Natural killer cell (primary cell): ENCODE results near the gene CFAP77. TPM values are rescaled to one million over a fixed set of nuclear protein-coding genes. Genes with fewer than 3 reads are reported as not detected.

Source experiments
- ATAC-seq, 3 donors: fragments of 150-1000 bp in 2 of 3; fragments of 200-7000 bp in 1 of 3; cut with Tn5 transposase; 1 replicate in 1 of 3; 2 replicates in 2 of 3; pipeline ENCODE4 v1.10.0; 2021; ENCODE audit warnings: mild to moderate bottlenecking in 2 of 3, moderate library complexity in 2 of 3
- DNase-seq, 2 donors: peaks; one replicate each; pipeline versions ENCODE4 v3.0.0 to v3.0.0-alpha.2; 2013 to 2021; ENCODE audit warnings: mixed read lengths in 1 of 2
- H3K27ac ChIP-seq: one replicate; pipeline ENCODE4 v1.5.1; 2013; ENCODE audit warnings: mild to moderate bottlenecking, low read length
- H3K27me3 ChIP-seq: one replicate; pipeline ENCODE4 v1.6.1; 2013; ENCODE audit warnings: low read length; ENCODE audit not compliant: control insufficient read depth, insufficient read depth
- H3K36me3 ChIP-seq: one replicate; pipeline ENCODE4 v1.6.1; 2013; ENCODE audit warnings: low read length; ENCODE audit not compliant: control insufficient read depth, insufficient read depth
- H3K4me1 ChIP-seq: one replicate; pipeline ENCODE4 v1.6.1; 2013; ENCODE audit warnings: low read length; ENCODE audit not compliant: control insufficient read depth, insufficient read depth
- H3K4me3 ChIP-seq: one replicate; pipeline ENCODE4 v1.5.1; 2013; ENCODE audit warnings: low read length
- H3K9me3 ChIP-seq: one replicate; pipeline ENCODE4 v1.6.1; 2013; ENCODE audit warnings: low read length; ENCODE audit not compliant: control insufficient read depth, insufficient read depth
- H3K27ac Mint-ChIP-seq, 2 donors: one replicate each; pipeline ENCODE4 v1.8.0; 2022; ENCODE audit warnings: mild to moderate bottlenecking in 2 of 2, mixed read lengths in 2 of 2, moderate library complexity in 1 of 2
- H3K27me3 Mint-ChIP-seq, 2 donors: one replicate each; pipeline ENCODE4 v1.8.0; 2022; ENCODE audit warnings: low read depth in 2 of 2, mixed read lengths in 2 of 2
- H3K36me3 Mint-ChIP-seq: one replicate; pipeline ENCODE4 v1.8.0; 2022; ENCODE audit warnings: mixed read lengths
- H3K4me1 Mint-ChIP-seq, 2 donors: one replicate each; pipeline ENCODE4 v1.8.0; 2022; ENCODE audit warnings: mixed read lengths in 2 of 2
- H3K4me3 Mint-ChIP-seq: one replicate; pipeline ENCODE4 v1.8.0; 2022; ENCODE audit warnings: mild to moderate bottlenecking, moderate library complexity, mixed read lengths
- H3K9me3 Mint-ChIP-seq, 2 donors: one replicate each; pipeline ENCODE4 v1.8.0; 2022; ENCODE audit warnings: mixed read lengths in 2 of 2
- CTCF ChIP-seq: fragments of 200-600 bp; IDR thresholded peaks from one replicate; pipeline ENCODE4 v1.8.0; 2022; ENCODE audit warnings: antibody characterized with exemption
- WGBS: methylation state at CpG from one replicate; pipeline ENCODE4 v1.1.7; 2013; ENCODE audit warnings: missing lambda C conversion rate; ENCODE audit not compliant: insufficient coverage; 5-methylcytosine and 5-hydroxymethylcytosine counted together
- intact Hi-C: fragments of 100-400 bp; cut with micrococcal nuclease; formaldehyde crosslinking; loops from one replicate; pipeline ENCODE4 v1.14.2; 2022
- total RNA-seq, 4 donors: library from RNA; stranded (reverse); fragments of 120-200 nt in 1 of 4; gene quantifications; one replicate each; pipeline versions ENCODE4 v1.2.3 to v1.2.4, GENCODE V29; 2013 to 2022

The CFAP77 gene
- total RNA-seq, 3 donors from 2014 or later (not counting 1 experiment from before 2014, with no cell fraction given) = not detected

GRCh38 chr9:132447902-132448301 is 37.9 kb downstream of the CFAP77 start:
- no peaks in the 10 kb centered on the region for H3K36me3 Mint-ChIP-seq
- Histone ChIP-seq H3K36me3 (no peaks in the 10 kb centered on the region), H3K9me3 (no peaks in the 10 kb centered on the region), H3K27ac (no peak overlapping the region), H3K4me1 (peaks cover 32% of the 10 kb centered on the region), H3K4me3 (no peak overlapping the region), H3K27me3 (peaks cover 27% of the 10 kb centered on the region)
- no peaks in the 10 kb centered on the region for H3K9me3 Mint-ChIP-seq
- WGBS = 92% methylated on average over 1 of the region's 4 CpGs
- H3K27ac Mint-ChIP-seq = no peak overlapping the region
- ATAC-seq = no peak
- H3K4me1 Mint-ChIP-seq = peaks cover 35 to 41% of the 10 kb centered on the region in 2 donors
- intact Hi-C loops = no loop called here
- DNase-seq = no peak
- H3K27me3 Mint-ChIP-seq = peaks cover 49 to 52% of the 10 kb centered on the region in 2 donors
- no peak for TF ChIP-seq CTCF
- no peak overlapping the region for H3K4me3 Mint-ChIP-seq

- Mint-ChIP-seq H3K36me3 (no peaks in the 10 kb centered on the region), H3K4me3 (peak overlapping the region; percentile 74), H3K9me3 (no peaks in the 10 kb centered on the region), H3K27me3 (peaks cover 60 to 62% of the 10 kb centered on the region in 2 donors), H3K27ac (peak overlapping the region; percentile 51 to 81), H3K4me1 (peaks cover 35 to 42% of the 10 kb centered on the region in 2 donors)
- TF ChIP-seq CTCF = no peak
- Histone ChIP-seq H3K4me1 (peaks cover 27% of the 10 kb centered on the region), H3K4me3 (no peak overlapping the region), H3K36me3 (no peaks in the 10 kb centered on the region), H3K27me3 (peaks cover 23% of the 10 kb centered on the region), H3K9me3 (no peaks in the 10 kb centered on the region), H3K27ac (no peak overlapping the region)
- ATAC-seq (peak; percentile 93 to 99 (median 98)), DNase-seq (peak; percentile 64 to 73)
- intact Hi-C loops = loop anchor here (1.0 kb wide), 1 partner anchor 36 kb away; no protein-coding TSS in a partner anchor
- 37% methylated on average over 6 of the region's 10 CpGs for WGBS
Observed at GRCh38 chr9:132451276-132451675, 41.3 kb downstream of the CFAP77 start.

GRCh38 chr9:132456241-132456640 is 46.2 kb downstream of the CFAP77 start:
- no peaks in the 10 kb centered on the region for H3K9me3 Mint-ChIP-seq
- H3K4me1 Mint-ChIP-seq = peaks cover 10 to 16% of the 10 kb centered on the region in 2 donors
- no peaks in the 10 kb centered on the region for H3K36me3 Mint-ChIP-seq
- Histone ChIP-seq H3K27me3 (peaks cover 16% of the 10 kb centered on the region), H3K9me3 (no peaks in the 10 kb centered on the region), H3K4me3 (no peak overlapping the region), H3K27ac (no peak overlapping the region), H3K4me1 (peaks cover 14% of the 10 kb centered on the region), H3K36me3 (no peaks in the 10 kb centered on the region)
- H3K4me3 Mint-ChIP-seq = no peak overlapping the region
- peaks cover 46 to 48% of the 10 kb centered on the region in 2 donors for H3K27me3 Mint-ChIP-seq
- no peak overlapping the region for H3K27ac Mint-ChIP-seq
- no peak for DNase-seq
- TF ChIP-seq CTCF = no peak
- WGBS = 80% methylated on average over 8 of the region's 8 CpGs
- no peak for ATAC-seq
- intact Hi-C loops = no loop called here
